GM12872 (cell line): Measurements from ENCODE around the gene KCNB1.

Source experiments
- CTCF ChIP-seq: IDR thresholded peaks from 3 replicates; pipeline ENCODE4 v1.5.1; 2011; ENCODE audit warnings: low read depth, mild to moderate bottlenecking, low read length, moderate library complexity; ENCODE audit not compliant: insufficient read depth

The KCNB1 gene

GRCh38 chr20:49447946-49448809 lies 34.3 kb downstream of the KCNB1 start:
- TF ChIP-seq CTCF, result no peak

GRCh38 chr20:49447364-49447763 lies 35.1 kb downstream of the KCNB1 start:
- no peak for TF ChIP-seq CTCF

- TF ChIP-seq CTCF, result no peak
Observed at GRCh38 chr20:49446808-49447207, 35.7 kb downstream of the KCNB1 start.

- no peak for TF ChIP-seq CTCF
Observed at GRCh38 chr20:49446080-49446479, 36.4 kb downstream of the KCNB1 start.

GRCh38 chr20:49445176-49445575 lies 37.3 kb downstream of the KCNB1 start:
- no peak for TF ChIP-seq CTCF

GRCh38 chr20:49444553-49444990 lies 37.9 kb downstream of the KCNB1 start:
- TF ChIP-seq CTCF, result no peak

GRCh38 chr20:49437057-49437456 lies 45.4 kb downstream of the KCNB1 start:
- no peak for TF ChIP-seq CTCF
